WTC11 (cell line): Measurements from ENCODE around the gene COL18A1. TPM values are rescaled to one million over a fixed set of nuclear protein-coding genes. Genes with fewer than 3 reads are reported as not detected.

Experiments used
- ATAC-seq: fragments of 200-7000 bp; cut with Tn5 transposase; 2 replicates; pipeline ENCODE4 v1.10.0; 2021; ENCODE audit warnings: mild to moderate bottlenecking, moderate library complexity
- CTCF ChIA-PET: fragments of 300-600 bp; sonication (Branson Sonifier 250); formaldehyde crosslinking; loops from one replicate; lab custom pipeline; 2021; ENCODE audit warnings: antibody characterized with exemption; lab: Charles Lee
- POLR2A ChIA-PET: fragments of 350-600 bp; sonication (Branson Sonifier 250); formaldehyde crosslinking; loops from one replicate; lab custom pipeline; 2021; ENCODE audit warnings: antibody characterized with exemption; lab: Charles Lee
- DNase-seq: peaks from one replicate; pipeline ENCODE4 v3.0.0; 2021; ENCODE audit warnings: low spot score
- H3K27ac Mint-ChIP-seq: 2 replicates; pipeline ENCODE4 v1.8.0; 2021; ENCODE audit warnings: mixed read lengths
- H3K27me3 Mint-ChIP-seq: 2 replicates; pipeline ENCODE4 v1.8.0; 2021; ENCODE audit warnings: low read depth, mild to moderate bottlenecking, moderate library complexity, mixed read lengths
- H3K36me3 Mint-ChIP-seq: 2 replicates; pipeline ENCODE4 v1.8.0; 2021; ENCODE audit warnings: mixed read lengths
- H3K4me1 Mint-ChIP-seq: 2 replicates; pipeline ENCODE4 v1.8.0; 2022; ENCODE audit warnings: mixed read lengths
- H3K4me3 Mint-ChIP-seq: 2 replicates; pipeline ENCODE4 v1.8.0; 2021; ENCODE audit warnings: mild to moderate bottlenecking, moderate library complexity, mixed read lengths
- H3K9me3 Mint-ChIP-seq: 2 replicates; pipeline ENCODE4 v1.8.0; 2021; ENCODE audit warnings: mixed read lengths
- AFF4 ChIP-seq: sonication (generic); formaldehyde crosslinking; IDR thresholded peaks from 2 replicates; pipeline ENCODE4 v1.8.1; 2023; ENCODE audit warnings: mild to moderate bottlenecking, missing genetic modification reagents, borderline replicate concordance
- ARID4B ChIP-seq: sonication (generic); formaldehyde crosslinking; IDR thresholded peaks from 2 replicates; pipeline ENCODE4 v1.8.0; 2023; ENCODE audit warnings: missing genetic modification reagents, mild to moderate bottlenecking, borderline replicate concordance
- CTCF ChIP-seq: fragments of 200-600 bp; IDR thresholded peaks from 2 replicates; pipeline ENCODE4 v1.8.0; 2022; ENCODE audit warnings: antibody characterized with exemption
- HMGA2 ChIP-seq: fragments of 250-450 bp; sonication (Bioruptor Pico); IDR thresholded peaks from 2 replicates; pipeline ENCODE4 v1.4.0; 2021; ENCODE audit warnings: mild to moderate bottlenecking, moderate library complexity
- IRF2 ChIP-seq: sonication (generic); formaldehyde crosslinking; IDR thresholded peaks from 2 replicates; pipeline ENCODE4 v1.8.0; 2022; ENCODE audit warnings: low read depth, missing genetic modification reagents, borderline replicate concordance
- MAX ChIP-seq: sonication (generic); formaldehyde crosslinking; IDR thresholded peaks from 2 replicates; pipeline ENCODE4 v1.8.0; 2022; ENCODE audit warnings: mild to moderate bottlenecking, missing genetic modification reagents
- NFYB ChIP-seq: sonication (generic); formaldehyde crosslinking; conservative IDR thresholded peaks from 2 replicates; pipeline ENCODE4 v1.8.0; 2022; ENCODE audit warnings: low read depth, missing genetic modification reagents
- PRRX2 ChIP-seq: fragments of 250-450 bp; sonication (Bioruptor Pico); IDR thresholded peaks from 2 replicates; pipeline ENCODE4 v1.8.0; 2021; ENCODE audit warnings: mild to moderate bottlenecking
- RELA ChIP-seq: sonication (generic); formaldehyde crosslinking; IDR thresholded peaks from 2 replicates; pipeline ENCODE4 v1.8.1; 2022; ENCODE audit warnings: missing genetic modification reagents, mild to moderate bottlenecking, borderline replicate concordance
- ZBTB21 ChIP-seq: sonication (generic); formaldehyde crosslinking; IDR thresholded peaks from 2 replicates; pipeline ENCODE4 v1.8.1; 2023; ENCODE audit warnings: mild to moderate bottlenecking, missing genetic modification reagents, borderline replicate concordance
- ZNF121 ChIP-seq: sonication (generic); formaldehyde crosslinking; IDR thresholded peaks from 2 replicates; pipeline ENCODE4 v1.8.0; 2023; ENCODE audit warnings: missing genetic modification reagents
- ZNF263 ChIP-seq: sonication (generic); formaldehyde crosslinking; IDR thresholded peaks from 2 replicates; pipeline ENCODE4 v1.8.1; 2022; ENCODE audit warnings: low read depth, mild to moderate bottlenecking, moderate library complexity, missing genetic modification reagents
- ZNF281 ChIP-seq: sonication (generic); formaldehyde crosslinking; IDR thresholded peaks from 2 replicates; pipeline ENCODE4 v1.8.0; 2023; ENCODE audit warnings: mild to moderate bottlenecking, missing genetic modification reagents
- total RNA-seq: library from RNA; stranded (reverse); gene quantifications from 3 replicates; pipeline ENCODE4 v1.2.3, GENCODE V29; 2021
- TF ChIP-seq, protein P1 (sequence below): sonication (generic); formaldehyde crosslinking; IDR thresholded peaks from 2 replicates; pipeline ENCODE4 v1.8.0; 2023; ENCODE audit warnings: missing genetic modification reagents
- TF ChIP-seq, protein P2 (sequence below): sonication (generic); formaldehyde crosslinking; IDR thresholded peaks from 2 replicates; pipeline ENCODE4 v1.8.1; 2023; ENCODE audit warnings: mild to moderate bottlenecking, moderate library complexity, missing genetic modification reagents
- TF ChIP-seq, protein P3 (sequence below): fragments of 250-450 bp; sonication (Bioruptor Pico); IDR thresholded peaks from 2 replicates; pipeline ENCODE4 v1.9.0; 2021; ENCODE audit warnings: mild to moderate bottlenecking
- TF ChIP-seq, protein P4 (sequence below): fragments of 250-450 bp; sonication (Bioruptor Pico); IDR thresholded peaks from 2 replicates; pipeline ENCODE4 v1.9.0; 2021; ENCODE audit warnings: moderate library complexity, mild to moderate bottlenecking, inconsistent platforms, borderline replicate concordance

The COL18A1 gene
- total RNA-seq, 1 experiment from 2014 or later, result 231 TPM

GRCh38 chr21:45555557-45556301 is 150.8 kb downstream of the COL18A1 start (continued):
- no peak for TF ChIP-seq RELA (CRISPR knock-in tag)
- no peak for TF ChIP-seq ARID4B (CRISPR knock-in tag)
- no peak for TF ChIP-seq NFYB (CRISPR knock-in tag)
- TF ChIP-seq ZNF281 (CRISPR knock-in tag), result no peak
- no peak for TF ChIP-seq ZNF263 (CRISPR knock-in tag)
- TF ChIP-seq, protein P1, sequence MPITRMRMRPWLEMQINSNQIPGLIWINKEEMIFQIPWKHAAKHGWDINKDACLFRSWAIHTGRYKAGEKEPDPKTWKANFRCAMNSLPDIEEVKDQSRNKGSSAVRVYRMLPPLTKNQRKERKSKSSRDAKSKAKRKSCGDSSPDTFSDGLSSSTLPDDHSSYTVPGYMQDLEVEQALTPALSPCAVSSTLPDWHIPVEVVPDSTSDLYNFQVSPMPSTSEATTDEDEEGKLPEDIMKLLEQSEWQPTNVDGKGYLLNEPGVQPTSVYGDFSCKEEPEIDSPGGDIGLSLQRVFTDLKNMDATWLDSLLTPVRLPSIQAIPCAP (CRISPR knock-in tag), result peak; percentile 19; the same call in 1 of the 2 replicates
- TF ChIP-seq, protein P2, sequence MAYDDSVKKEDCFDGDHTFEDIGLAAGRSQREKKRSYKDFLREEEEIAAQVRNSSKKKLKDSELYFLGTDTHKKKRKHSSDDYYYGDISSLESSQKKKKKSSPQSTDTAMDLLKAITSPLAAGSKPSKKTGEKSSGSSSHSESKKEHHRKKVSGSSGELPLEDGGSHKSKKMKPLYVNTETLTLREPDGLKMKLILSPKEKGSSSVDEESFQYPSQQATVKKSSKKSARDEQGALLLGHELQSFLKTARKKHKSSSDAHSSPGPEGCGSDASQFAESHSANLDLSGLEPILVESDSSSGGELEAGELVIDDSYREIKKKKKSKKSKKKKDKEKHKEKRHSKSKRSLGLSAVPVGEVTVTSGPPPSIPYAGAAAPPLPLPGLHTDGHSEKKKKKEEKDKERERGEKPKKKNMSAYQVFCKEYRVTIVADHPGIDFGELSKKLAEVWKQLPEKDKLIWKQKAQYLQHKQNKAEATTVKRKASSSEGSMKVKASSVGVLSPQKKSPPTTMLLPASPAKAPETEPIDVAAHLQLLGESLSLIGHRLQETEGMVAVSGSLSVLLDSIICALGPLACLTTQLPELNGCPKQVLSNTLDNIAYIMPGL (CRISPR knock-in tag), result peak; percentile 81
- TF ChIP-seq CTCF, result 0 out of 2 replicates have a peak, but pooled peaks have one; percentile 43
- TF ChIP-seq IRF2 (CRISPR knock-in tag), result no peak
- TF ChIP-seq, all 79 proteins: peak for 15

DNA sequence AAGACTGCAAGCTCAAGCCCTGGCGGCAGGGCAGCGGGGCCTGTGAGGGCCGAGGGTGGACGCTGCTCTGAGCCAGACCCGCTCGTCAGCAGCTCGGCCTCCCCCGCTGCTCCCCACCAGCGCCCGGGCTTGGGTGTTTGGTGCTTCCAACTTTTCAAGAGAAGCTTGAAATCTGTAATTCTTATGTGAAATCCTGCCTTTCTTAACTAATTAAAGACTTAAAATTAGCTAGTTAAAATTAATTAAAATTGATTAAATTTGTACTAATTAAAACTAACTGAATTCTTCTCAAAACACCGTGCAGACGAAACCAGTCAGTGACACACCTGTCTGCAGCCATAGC is 151.3 kb downstream of the COL18A1 start:
- H3K9me3 Mint-ChIP-seq, result no peaks in the 10 kb centered on the region
- H3K4me3 Mint-ChIP-seq, result 0 out of 2 replicates have a peak overlapping the region, but pooled peaks have one; percentile 59
- TF ChIP-seq MAX (no peak), PRRX2 (CRISPR knock-in tag) (no peak), HMGA2 (0 out of 2 replicates have a peak, but pooled peaks have one; percentile 27), AFF4 (CRISPR knock-in tag) (no peak), ZNF121 (CRISPR knock-in tag) (no peak), ZBTB21 (CRISPR knock-in tag) (no peak)
- TF ChIP-seq, protein P3, sequence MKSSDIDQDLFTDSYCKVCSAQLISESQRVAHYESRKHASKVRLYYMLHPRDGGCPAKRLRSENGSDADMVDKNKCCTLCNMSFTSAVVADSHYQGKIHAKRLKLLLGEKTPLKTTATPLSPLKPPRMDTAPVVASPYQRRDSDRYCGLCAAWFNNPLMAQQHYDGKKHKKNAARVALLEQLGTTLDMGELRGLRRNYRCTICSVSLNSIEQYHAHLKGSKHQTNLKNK (CRISPR knock-in tag), result no peak
- TF ChIP-seq, protein P4, sequence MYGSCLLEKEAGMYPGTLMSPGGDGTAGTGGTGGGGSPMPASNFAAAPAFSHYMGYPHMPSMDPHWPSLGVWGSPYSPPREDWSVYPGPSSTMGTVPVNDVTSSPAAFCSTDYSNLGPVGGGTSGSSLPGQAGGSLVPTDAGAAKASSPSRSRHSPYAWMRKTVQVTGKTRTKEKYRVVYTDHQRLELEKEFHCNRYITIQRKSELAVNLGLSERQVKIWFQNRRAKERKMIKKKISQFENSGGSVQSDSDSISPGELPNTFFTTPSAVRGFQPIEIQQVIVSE (CRISPR knock-in tag), result no peak
- CTCF ChIA-PET, result interaction anchor here (0.5 to 2.2 kb wide), 35 partner anchors 12 to 423 kb away, joined by 3 to 43 read pairs (median 4); partner anchors contain the start of genes POFUT2 and SLC19A1
- peaks cover 26% of the 10 kb centered on the region for H3K4me1 Mint-ChIP-seq
- H3K27me3 Mint-ChIP-seq, result peaks cover 5% of the 10 kb centered on the region; the same call in 1 of the 2 replicates
- no peaks in the 10 kb centered on the region for H3K36me3 Mint-ChIP-seq
- no peak overlapping the region for H3K27ac Mint-ChIP-seq
- POLR2A ChIA-PET, result interaction anchor here (0.7 to 1.3 kb wide), 2 partner anchors 34 to 762 kb away, joined by 3 read pairs; no protein-coding TSS in a partner anchor
- DNase-seq, result no peak
- ATAC-seq, result no peak
